PC-3 (cell line): ENCODE data around the gene OLFML2A.

Experiments
- CTCF ChIP-seq: fragments of 300-600 bp; sonication (generic); conservative IDR thresholded peaks from 2 replicates; pipeline ENCODE4 v1.5.1; 2017; ENCODE audit warnings: antibody characterized with exemption, low read depth, mild to moderate bottlenecking, low read length
- EZH2phosphoT487 ChIP-seq: fragments of 300-600 bp; sonication (generic); IDR thresholded peaks from 2 replicates; pipeline ENCODE4 v1.6.1; 2018; ENCODE audit warnings: mild to moderate bottlenecking, antibody characterized with exemption, low read length, borderline replicate concordance

GRCh38 chr9:124860582-124861341 is 83.8 kb downstream of the OLFML2A start:
- TF ChIP-seq CTCF: no peak
- TF ChIP-seq EZH2phosphoT487: no peak
